Effector memory CD4-positive, alpha-beta T cell (primary cell): Measurements from ENCODE around the gene TRAPPC11.

Source experiments
- DNase-seq, 3 donors: peaks; one replicate each; pipeline ENCODE4 v3.0.0-alpha.2; 2020
- H3K27ac ChIP-seq: 2 replicates; pipeline ENCODE4 v1.7.0; 2013; ENCODE audit warnings: mild to moderate bottlenecking, low read length, moderate library complexity; ENCODE audit not compliant: insufficient read depth, poor library complexity, severe bottlenecking
- H3K27me3 ChIP-seq: replicated peaks from 2 replicates; pipeline ENCODE4 v1.7.0; 2013; ENCODE audit warnings: mild to moderate bottlenecking, low read length; ENCODE audit not compliant: insufficient read depth, control insufficient read depth, poor library complexity, severe bottlenecking
- H3K36me3 ChIP-seq: 2 replicates; pipeline ENCODE4 v1.7.0; 2013; ENCODE audit warnings: mild to moderate bottlenecking, low read length, moderate library complexity; ENCODE audit not compliant: control insufficient read depth, insufficient read depth
- H3K4me1 ChIP-seq: 2 replicates; pipeline ENCODE4 v1.7.0; 2013; ENCODE audit warnings: low read length, mild to moderate bottlenecking; ENCODE audit not compliant: control insufficient read depth, insufficient read depth, poor library complexity, severe bottlenecking
- H3K4me3 ChIP-seq: 2 replicates; pipeline ENCODE4 v1.7.0; 2013; ENCODE audit warnings: low read length, low read depth, mild to moderate bottlenecking; ENCODE audit not compliant: insufficient read depth, poor library complexity, severe bottlenecking
- H3K9me3 ChIP-seq: 2 replicates; pipeline ENCODE4 v1.7.0; 2013; ENCODE audit warnings: mild to moderate bottlenecking, low read length, moderate library complexity; ENCODE audit not compliant: control insufficient read depth

The TRAPPC11 gene

DNA sequence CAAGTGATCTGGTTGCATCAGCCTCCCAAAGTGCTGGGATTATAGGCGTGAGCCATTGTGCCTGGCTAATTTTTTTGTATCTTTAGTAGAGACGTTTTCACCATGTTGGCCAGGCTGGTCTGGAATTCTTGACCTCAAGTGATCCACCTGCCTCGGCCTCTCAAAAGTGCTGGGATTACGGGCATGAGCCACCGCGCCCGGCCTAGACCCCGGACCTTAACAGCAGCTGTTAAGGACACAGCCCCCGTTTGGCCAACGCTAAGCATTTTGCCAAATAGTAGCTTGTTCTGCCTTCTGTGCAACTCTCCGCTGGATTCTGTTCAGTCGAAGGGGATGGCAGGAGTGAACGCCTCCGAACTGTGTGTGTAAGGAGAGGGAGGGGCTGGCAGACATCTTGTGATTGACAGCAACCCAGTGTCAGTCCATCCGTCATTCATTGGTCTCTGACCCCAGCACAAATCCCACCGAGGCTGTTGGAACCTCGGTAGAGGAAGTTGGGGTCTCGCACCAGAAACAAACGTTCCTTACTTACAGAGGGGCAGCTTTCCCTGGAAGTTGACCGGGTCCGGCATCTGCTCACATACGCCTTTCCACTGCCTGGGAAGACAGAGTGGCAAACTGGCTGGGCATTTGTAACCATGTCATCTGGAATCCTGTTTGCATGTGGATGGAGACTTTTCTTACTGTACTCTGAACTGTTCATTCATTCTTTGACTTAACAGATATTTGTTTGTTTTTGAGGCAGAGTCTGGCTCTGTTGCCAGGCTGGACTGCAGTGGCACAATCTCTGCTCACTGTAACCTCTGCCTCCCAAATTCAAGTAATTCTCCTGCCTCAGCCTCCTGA, 69.4 kb downstream of the TRAPPC11 start:
- H3K4me3 ChIP-seq: no peak overlapping the region
- H3K9me3 ChIP-seq: no peaks in the 10 kb centered on the region
- no peaks in the 10 kb centered on the region for H3K36me3 ChIP-seq
- H3K27ac ChIP-seq: no peak overlapping the region
- no peaks in the 10 kb centered on the region for H3K27me3 ChIP-seq
- DNase-seq: no peak
- H3K4me1 ChIP-seq: peaks cover 1% of the 10 kb centered on the region

DNA sequence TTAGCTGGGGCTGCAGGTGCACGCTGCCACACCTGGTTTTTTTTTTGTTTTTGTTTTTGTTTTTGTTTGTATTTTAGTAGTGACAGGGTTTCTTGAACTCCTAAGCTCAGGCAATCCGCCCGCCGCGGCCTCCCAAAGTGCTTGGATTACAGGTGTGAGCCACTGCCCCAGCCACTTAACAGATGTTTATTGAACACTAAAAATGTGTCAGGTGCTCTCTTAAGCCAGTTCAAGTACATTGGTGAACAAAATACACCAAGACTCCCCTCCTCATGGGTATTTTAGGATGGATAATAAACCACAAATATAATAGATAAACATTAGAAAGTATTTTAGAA, 69.9 kb downstream of the TRAPPC11 start:
- Histone ChIP-seq H3K27ac (no peak overlapping the region), H3K27me3 (no peaks in the 10 kb centered on the region), H3K4me1 (no peaks in the 10 kb centered on the region), H3K36me3 (no peaks in the 10 kb centered on the region), H3K9me3 (no peaks in the 10 kb centered on the region), H3K4me3 (no peak overlapping the region)
- no peak for DNase-seq

DNA sequence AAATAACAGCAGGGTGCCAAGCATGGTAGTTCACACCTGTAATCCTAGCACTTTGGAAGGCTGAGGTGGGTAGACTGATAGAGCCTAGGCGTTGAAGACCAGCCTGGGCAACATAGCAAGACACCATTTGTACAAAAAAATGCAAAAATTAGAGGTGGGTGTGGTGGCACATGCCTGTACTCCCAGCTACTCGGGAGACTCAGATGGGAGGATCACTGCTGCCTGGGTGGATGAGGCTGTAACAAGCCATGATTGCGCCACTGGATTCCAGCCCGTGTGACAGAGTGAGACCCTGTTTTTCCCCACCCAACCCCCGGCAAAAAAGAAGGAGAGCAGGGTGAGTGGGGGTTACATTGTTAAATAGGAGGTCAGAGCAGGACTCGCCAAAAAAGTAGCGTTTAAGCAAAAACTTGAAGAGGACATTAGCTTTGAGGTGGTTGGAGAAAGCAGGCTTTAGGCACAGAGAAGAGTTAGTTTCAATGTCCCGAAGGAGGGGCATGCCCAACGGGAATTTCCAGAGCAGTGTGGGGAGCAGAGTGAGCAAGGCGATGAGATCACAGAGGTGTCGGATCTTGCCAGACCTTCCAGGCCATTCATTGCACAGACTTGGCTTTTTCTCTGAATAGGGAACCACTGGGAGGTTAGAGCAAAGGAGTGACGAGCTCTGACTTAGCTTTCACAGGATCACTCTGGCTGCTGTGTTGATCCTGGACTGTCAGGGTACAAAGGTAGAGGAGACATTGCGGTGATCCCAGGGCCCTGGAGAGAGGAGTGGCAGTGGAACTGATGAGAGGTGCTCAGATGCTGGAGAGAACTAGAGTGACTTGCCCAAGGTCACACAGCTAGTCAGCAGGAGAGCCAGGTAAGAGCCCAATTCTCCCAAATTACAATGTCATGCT, 70.6 kb downstream of the TRAPPC11 start:
- H3K27ac ChIP-seq: no peak overlapping the region

DNA sequence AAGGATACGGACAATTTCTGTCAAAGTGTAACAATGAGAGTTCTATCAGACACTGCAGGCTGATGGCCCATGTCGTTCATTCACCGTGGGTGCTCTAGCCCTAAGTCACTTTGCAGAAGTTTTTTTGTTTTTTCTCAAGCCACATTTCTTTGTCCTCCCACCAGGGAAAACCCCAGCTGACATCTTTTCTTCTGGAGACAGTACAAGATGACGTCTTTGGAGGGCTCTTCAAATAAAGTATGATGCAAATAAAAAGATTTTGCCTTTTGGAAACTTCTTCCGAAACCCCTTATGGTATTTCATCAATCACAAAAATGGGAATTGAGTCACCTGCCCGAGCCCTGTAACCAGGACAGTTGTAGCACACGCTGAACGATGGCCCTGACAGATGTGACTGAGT, 73.2 kb downstream of the TRAPPC11 start:
- no peak for DNase-seq
- no peaks in the 10 kb centered on the region for H3K4me1 ChIP-seq
- H3K9me3 ChIP-seq: no peaks in the 10 kb centered on the region
- no peak overlapping the region for H3K4me3 ChIP-seq
- no peaks in the 10 kb centered on the region for H3K36me3 ChIP-seq
- no peaks in the 10 kb centered on the region for H3K27me3 ChIP-seq
- H3K27ac ChIP-seq: no peak overlapping the region

More for the DNA sequence above, 70.6 kb downstream of the TRAPPC11 start:
- no peaks in the 10 kb centered on the region for H3K9me3 ChIP-seq
- no peak for DNase-seq
- H3K4me1 ChIP-seq: no peaks in the 10 kb centered on the region
- H3K4me3 ChIP-seq: no peak overlapping the region
- no peaks in the 10 kb centered on the region for H3K36me3 ChIP-seq
- H3K27me3 ChIP-seq: no peaks in the 10 kb centered on the region

DNA sequence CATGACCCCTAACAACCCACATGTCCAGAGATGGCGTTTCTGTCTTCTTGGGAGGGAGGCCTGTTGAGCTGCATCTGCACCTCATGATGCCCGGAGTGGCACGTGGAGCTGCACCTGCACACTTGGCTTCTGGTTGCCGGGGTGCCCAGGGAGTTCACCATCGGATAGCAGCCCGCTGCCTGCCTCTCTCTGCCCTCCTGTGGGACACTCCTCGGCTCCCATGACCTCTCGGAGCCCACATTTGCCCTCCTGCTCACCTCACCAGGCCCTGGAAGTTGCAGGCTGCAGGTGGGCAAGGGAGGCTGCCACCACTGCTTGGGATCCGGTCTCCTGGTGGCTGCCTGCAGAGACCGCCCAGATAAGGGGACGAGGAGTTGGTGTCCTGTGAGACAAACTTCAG, 74.1 kb downstream of the TRAPPC11 start:
- Histone ChIP-seq H3K36me3 (no peaks in the 10 kb centered on the region), H3K9me3 (no peaks in the 10 kb centered on the region), H3K27ac (no peak overlapping the region), H3K4me1 (no peaks in the 10 kb centered on the region), H3K4me3 (no peak overlapping the region), H3K27me3 (no peaks in the 10 kb centered on the region)
- no peak for DNase-seq

DNA sequence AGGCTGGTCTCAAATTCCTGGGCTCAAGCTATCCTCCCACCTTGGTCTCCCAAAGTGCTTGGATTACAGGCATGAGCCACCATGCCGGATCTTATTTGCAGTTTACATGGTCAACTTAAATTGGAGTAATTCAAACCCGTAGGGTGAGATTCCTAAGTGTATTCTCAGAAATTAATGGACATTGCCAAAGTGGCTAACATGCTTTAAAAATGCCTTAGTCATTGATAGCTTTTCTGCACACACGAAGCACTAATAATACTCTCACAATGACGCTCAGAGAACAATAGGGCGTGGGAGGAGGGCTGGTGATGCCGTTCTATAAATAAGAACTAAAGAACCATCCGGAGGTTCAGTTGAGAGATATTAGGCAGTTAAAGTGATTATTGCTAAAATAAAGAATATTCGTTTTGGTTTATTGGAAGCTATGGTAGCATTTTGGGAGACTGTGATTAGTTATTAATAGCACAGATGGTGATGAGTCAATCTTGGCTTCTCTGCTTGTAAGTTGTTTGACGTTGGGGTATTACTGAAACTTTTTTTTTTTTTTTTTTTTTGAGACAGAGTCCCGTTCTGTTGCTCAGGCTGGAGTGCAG, 79.1 kb downstream of the TRAPPC11 start:
- Histone ChIP-seq H3K36me3 (no peaks in the 10 kb centered on the region), H3K27me3 (no peaks in the 10 kb centered on the region), H3K9me3 (no peaks in the 10 kb centered on the region), H3K27ac (no peak overlapping the region), H3K4me3 (no peak overlapping the region), H3K4me1 (no peaks in the 10 kb centered on the region)
- DNase-seq: no peak

DNA sequence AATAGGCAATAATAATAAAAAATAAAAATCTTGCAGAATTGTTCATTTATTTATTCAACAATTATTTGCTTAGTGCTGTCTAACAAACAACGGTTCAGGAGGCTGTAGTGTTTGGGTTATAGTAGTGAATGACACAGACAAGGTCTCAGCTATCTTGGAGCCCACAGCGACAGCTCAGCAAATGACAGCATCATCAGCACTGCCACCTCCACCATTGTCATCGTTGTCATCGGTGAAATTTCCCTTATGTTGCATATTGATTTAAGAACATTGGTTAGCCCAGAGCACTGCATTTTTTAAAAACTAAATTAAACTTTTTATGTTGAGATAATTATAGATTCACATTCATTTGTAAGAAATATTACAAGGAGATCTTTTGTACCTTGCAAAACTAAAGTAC, 79.9 kb downstream of the TRAPPC11 start:
- Histone ChIP-seq H3K36me3 (no peaks in the 10 kb centered on the region), H3K9me3 (no peaks in the 10 kb centered on the region), H3K4me3 (no peak overlapping the region), H3K4me1 (no peaks in the 10 kb centered on the region), H3K27ac (no peak overlapping the region), H3K27me3 (no peaks in the 10 kb centered on the region)
- DNase-seq: no peak

DNA sequence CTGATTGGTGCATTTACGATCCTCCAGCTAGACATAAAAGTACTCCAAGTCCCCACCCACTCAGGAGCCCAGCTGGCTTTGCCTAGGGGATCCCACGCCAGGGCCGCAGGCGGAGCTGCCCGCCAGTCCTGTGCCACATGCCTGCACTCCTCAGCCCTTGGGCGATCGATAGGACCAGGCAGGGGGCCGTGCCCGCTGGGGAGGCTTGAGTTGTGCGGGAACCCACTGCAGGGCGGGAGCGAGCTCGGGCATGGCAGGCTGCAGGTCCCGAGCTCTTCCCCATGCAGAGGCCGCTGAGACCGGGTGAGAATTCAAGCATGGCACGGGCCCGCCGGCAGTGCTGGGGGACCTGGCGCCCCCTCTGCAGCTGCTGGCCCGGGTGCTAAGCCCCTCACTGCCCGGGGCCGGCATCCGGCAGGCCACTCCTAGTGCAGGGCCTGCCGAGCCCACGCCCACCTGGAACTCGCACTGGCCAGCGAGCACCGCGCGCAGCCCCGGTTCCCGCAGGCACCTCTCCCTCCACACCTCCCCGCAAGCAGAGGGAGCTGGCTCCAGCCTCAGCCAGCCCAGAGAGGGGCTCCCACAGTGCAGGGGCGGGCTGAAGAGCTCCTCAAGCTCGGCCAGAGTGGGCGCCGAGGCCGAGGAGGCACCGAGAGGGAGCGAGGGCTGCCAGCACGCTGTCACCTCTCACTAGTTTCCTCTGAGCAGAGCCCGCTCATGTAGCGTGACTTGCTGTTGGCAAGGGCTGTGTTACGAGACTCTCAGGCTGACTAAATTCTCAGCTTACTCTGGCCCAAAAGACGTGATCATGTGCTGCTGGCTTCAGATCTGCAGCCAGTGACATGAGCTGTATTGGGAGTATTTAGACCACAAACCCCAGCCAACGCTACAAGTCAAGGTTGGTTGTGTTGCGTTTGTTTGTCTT, 87.5 kb downstream of the TRAPPC11 start:
- H3K27ac ChIP-seq: no peak overlapping the region
- H3K4me1 ChIP-seq: no peaks in the 10 kb centered on the region
- DNase-seq: no peak
- H3K27me3 ChIP-seq: no peaks in the 10 kb centered on the region
- H3K36me3 ChIP-seq: no peaks in the 10 kb centered on the region
- H3K4me3 ChIP-seq: no peak overlapping the region
- H3K9me3 ChIP-seq: no peaks in the 10 kb centered on the region

DNA sequence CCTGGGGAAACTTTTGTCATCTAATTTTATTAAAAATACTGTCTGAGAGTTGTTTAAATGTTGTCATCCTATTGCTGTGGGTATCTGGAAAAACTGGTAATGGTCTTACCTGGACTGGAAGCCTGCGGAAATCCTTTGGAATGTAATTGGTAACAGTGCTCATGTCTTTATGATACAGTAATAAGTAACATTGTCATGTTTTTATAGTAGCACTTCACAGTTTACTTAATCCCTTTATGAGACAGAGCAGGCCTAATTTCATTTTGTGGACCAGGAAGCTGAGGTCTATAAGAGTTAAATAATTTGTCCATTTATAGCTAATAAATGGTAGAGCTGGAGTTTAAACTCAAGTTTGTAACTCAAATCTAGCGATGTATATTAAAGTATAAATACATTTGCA, 88.3 kb downstream of the TRAPPC11 start:
- no peak for DNase-seq
- Histone ChIP-seq H3K4me3 (no peak overlapping the region), H3K9me3 (no peaks in the 10 kb centered on the region)

More for the DNA sequence above, 88.3 kb downstream of the TRAPPC11 start:
- no peaks in the 10 kb centered on the region for H3K27me3 ChIP-seq
- no peak overlapping the region for H3K27ac ChIP-seq
- no peaks in the 10 kb centered on the region for H3K4me1 ChIP-seq
- no peaks in the 10 kb centered on the region for H3K36me3 ChIP-seq
